GM19372 (cell line): ENCODE results near the gene TBC1D10B.

Experiments used
- ATAC-seq: cut with Tn5 transposase; IDR thresholded peaks from one replicate; pipeline ENCODE4 v1.9.1; 2021; ENCODE audit warnings: mild to moderate bottlenecking, low read depth, moderate library complexity; ENCODE audit not compliant: unreplicated experiment

TBC1D10B gene

GRCh38 chr16:30370456-30371247 is at the start of gene TBC1D10B:
TSS of gene TBC1D10B (minus strand) at chr16:30370494. CDS start at chr16:30370183, 311 bp downstream.
- ATAC-seq, result peak; percentile 76

GRCh38 chr16:30418350-30419181 is 48.3 kb upstream of the TBC1D10B start:
- no peak for ATAC-seq

- ATAC-seq, result peak; percentile 86
Observed at GRCh38 chr16:30417529-30418349, 47.4 kb upstream of the TBC1D10B start.

GRCh38 chr16:30416624-30417528 is 46.6 kb upstream of the TBC1D10B start:
- no peak for ATAC-seq

GRCh38 chr16:30416047-30416603 is 45.8 kb upstream of the TBC1D10B start:
- no peak for ATAC-seq

GRCh38 chr16:30414159-30414558 is 43.9 kb upstream of the TBC1D10B start:
- ATAC-seq, result no peak

GRCh38 chr16:30413112-30413806 is 43.0 kb upstream of the TBC1D10B start:
- ATAC-seq, result no peak

- no peak for ATAC-seq
Observed at GRCh38 chr16:30409125-30410060, 39.1 kb upstream of the TBC1D10B start.

GRCh38 chr16:30407804-30408534 is 37.7 kb upstream of the TBC1D10B start:
- no peak for ATAC-seq

- ATAC-seq, result peak; percentile 76
Observed at GRCh38 chr16:30407102-30407803, 37.0 kb upstream of the TBC1D10B start, which contains the start of gene ZNF771. TSS of gene ZNF771 (plus strand) at chr16:30407606. CDS start at chr16:30408054, 448 bp downstream.

GRCh38 chr16:30406795-30407101 is 36.5 kb upstream of the TBC1D10B start:
- peak; percentile 22 for ATAC-seq

GRCh38 chr16:30401768-30402425 is 31.6 kb upstream of the TBC1D10B start:
- no peak for ATAC-seq

GRCh38 chr16:30399435-30400186 is 29.3 kb upstream of the TBC1D10B start:
- ATAC-seq, result no peak

GRCh38 chr16:30398661-30399434 is 28.6 kb upstream of the TBC1D10B start:
- no peak for ATAC-seq
